GM23248 (cell line): ENCODE results near the gene CHERP.

ENCODE experiments used
- EZH2 ChIP-seq: fragments of 200-600 bp; sonication (generic); IDR thresholded peaks from 2 replicates; pipeline ENCODE4 v1.6.1; 2018; ENCODE audit warnings: antibody characterized with exemption, mild to moderate bottlenecking; ENCODE audit not compliant: insufficient read depth, poor library complexity, severe bottlenecking
- EZH2phosphoT487 ChIP-seq: fragments of 200-600 bp; sonication (generic); IDR thresholded peaks from 2 replicates; pipeline ENCODE4 v1.6.1; 2018; ENCODE audit warnings: antibody characterized with exemption, moderate library complexity, mild to moderate bottlenecking, low read depth; ENCODE audit not compliant: insufficient read depth

DNA sequence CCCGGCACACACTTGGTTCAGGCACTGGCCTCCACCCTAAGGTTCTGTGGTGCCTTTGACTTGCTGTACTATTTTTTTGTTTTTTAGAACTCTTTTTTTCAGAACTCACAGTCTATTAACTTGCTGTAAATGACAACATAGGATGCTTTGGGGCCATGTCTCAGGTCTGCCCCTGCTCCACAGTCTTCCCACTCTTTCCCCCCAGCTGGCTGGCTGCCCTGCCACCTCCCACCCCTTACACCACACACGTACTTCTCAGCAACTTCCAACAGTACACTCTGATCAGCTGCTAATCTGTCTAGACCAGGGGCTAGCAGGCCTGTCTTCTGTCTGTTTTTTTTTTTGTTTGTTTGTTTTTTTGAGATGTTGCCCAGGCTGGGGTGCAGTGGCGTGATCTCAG lies 38.0 kb downstream of the CHERP start:
- TF ChIP-seq EZH2 (no peak), EZH2phosphoT487 (no peak)
